ENCODE data around the gene GLA. TPM values are rescaled to one million over a fixed set of nuclear protein-coding genes. Genes with fewer than 3 reads are reported as not detected.
A peak's percentile ranks its signal among the peaks of the same experiment; 100 is the strongest.

Gene GLA
- total and polyA plus RNA-seq, 9 of the 15 experiments (the other 6 are each of a cell fraction or from before 2014, with no cell fraction given) = 41.7 to 146 (median 73.8) TPM

GRCh38 chrX:101348452-101349192, 59.1 kb downstream of the GLA start, which contains the start of gene TIMM8A (continued):
- no peak for TF ChIP-seq SETDB1 (IDR thresholded peaks at IDR 0.05; ENCODE audit: low read length)
- TF ChIP-seq KLF16 (IDR thresholded peaks at IDR 0.05) = no peak
- no peak for TF ChIP-seq PHF21A (IDR thresholded peaks at IDR 0.05; ENCODE audit: borderline replicate concordance, low read depth)
- TF ChIP-seq FOXK2 (conservative IDR thresholded peaks at IDR 0.05 in 1 of 2, IDR thresholded peaks at IDR 0.05 in 1 of 2; ENCODE audit: low read depth in 2 of 2) = peak; percentile 50 to 61; a peak in 2 of 4 replicates
- TF ChIP-seq YBX1 (IDR thresholded peaks at IDR 0.05) = no peak
- no peak for TF ChIP-seq ZNF77 (CRISPR knock-in tag; IDR thresholded peaks at IDR 0.05)
- no peak for TF ChIP-seq CAMTA2 (CRISPR knock-in tag; conservative IDR thresholded peaks at IDR 0.05)
- peak; percentile 91 for TF ChIP-seq SAP30 (IDR thresholded peaks at IDR 0.05; ENCODE audit: borderline replicate concordance, insufficient read depth, low read depth, low read length, poor library complexity, severe bottlenecking)
- peak; percentile 74 for TF ChIP-seq KDM5B (IDR thresholded peaks at IDR 0.05; ENCODE audit: insufficient replicate concordance, low read depth, low read length)
- TF ChIP-seq NFYB (IDR thresholded peaks at IDR 0.05; ENCODE audit: extremely low read depth, insufficient read length) = no peak
- TF ChIP-seq EGR1 (conservative IDR thresholded peaks at IDR 0.05) = peak; percentile 81
- TF ChIP-seq FOXK1 (CRISPR knock-in tag; IDR thresholded peaks at IDR 0.05; ENCODE audit: borderline replicate concordance) = no peak
- TF ChIP-seq ZEB2 (IDR thresholded peaks at IDR 0.05) = 0 out of 2 replicates have a peak, but pooled peaks have one; percentile 57
- TF ChIP-seq NFE2 (IDR thresholded peaks at IDR 0.05; ENCODE audit: low read depth) = no peak
- no peak for TF ChIP-seq ILF3 (IDR thresholded peaks at IDR 0.05; ENCODE audit: borderline replicate concordance)
- TF ChIP-seq RFX7 (CRISPR knock-in tag; IDR thresholded peaks at IDR 0.05) = no peak
- no peak for TF ChIP-seq U2AF2 (optimal IDR thresholded peaks at IDR 0.05; ENCODE audit: low read depth, low read length)
- TF ChIP-seq DACH1 (IDR thresholded peaks at IDR 0.05; ENCODE audit: partially characterized antibody) = no peak
- no peak for TF ChIP-seq SRSF3 (IDR thresholded peaks at IDR 0.05; ENCODE audit: insufficient read depth, low read length)
- no peak for TF ChIP-seq ZNF263 (CRISPR knock-in tag; IDR thresholded peaks at IDR 0.05; ENCODE audit: borderline replicate concordance)
- no peak for TF ChIP-seq MCM3 (IDR thresholded peaks at IDR 0.05)
- no peak for TF ChIP-seq ZNF717 (CRISPR knock-in tag; IDR thresholded peaks at IDR 0.05)
- no peak for TF ChIP-seq TCF7 (IDR thresholded peaks at IDR 0.05; ENCODE audit: borderline replicate concordance)
- TF ChIP-seq ETV6 (IDR thresholded peaks at IDR 0.05; ENCODE audit: borderline replicate concordance in 1 of 2, low read depth in 2 of 2, low read length in 1 of 2) = no peak
- no peak for TF ChIP-seq ETV6 (CRISPR knock-in tag; IDR thresholded peaks at IDR 0.05; ENCODE audit: borderline replicate concordance)
- peak; percentile 17; the same call in 1 of the 2 replicates for TF ChIP-seq SOX6 (IDR thresholded peaks at IDR 0.05)

Data from K562 (cell line).